GM19395 (cell line): Measurements from ENCODE around the gene RASIP1.
"Not testable (repeated sequence)": the region's sequence is repeated elsewhere in the genome, so short reads cannot be mapped to it uniquely, and the experiment has no call there.

Experiments
- ATAC-seq: cut with Tn5 transposase; IDR thresholded peaks from one replicate; pipeline ENCODE4 v1.9.1; 2021; ENCODE audit warnings: mild to moderate bottlenecking, moderate library complexity; ENCODE audit not compliant: unreplicated experiment

RASIP1 gene

GRCh38 chr19:48713041-48713863 is 27.2 kb downstream of the RASIP1 start:
- ATAC-seq = no peak

GRCh38 chr19:48711106-48711662 is 29.2 kb downstream of the RASIP1 start:
- ATAC-seq = no peak

- no peak for ATAC-seq
These were observed 31.9 kb downstream of the RASIP1 start for GRCh38 chr19:48708471-48708870.

- no peak for ATAC-seq
These were observed 35.0 kb downstream of the RASIP1 start for GRCh38 chr19:48705431-48705830.

GRCh38 chr19:48703316-48703715 is 37.1 kb downstream of the RASIP1 start:
- no peak for ATAC-seq

- no peak for ATAC-seq
These were observed 37.7 kb downstream of the RASIP1 start for GRCh38 chr19:48702701-48703100.

GRCh38 chr19:48698046-48698445 is 42.4 kb downstream of the RASIP1 start:
- no peak for ATAC-seq

- ATAC-seq = no peak
These were observed 43.9 kb downstream of the RASIP1 start for GRCh38 chr19:48696353-48697010.

GRCh38 chr19:48695743-48696352 is 44.6 kb downstream of the RASIP1 start, which contains the start of gene FUT2:
Gene FUT2, plus strand, starts transcription at chr19:48695971. Its CDS starts 6,986 bp downstream, at chr19:48702957.
- ATAC-seq = no peak

- ATAC-seq = not testable (repeated sequence)
These were observed 46.8 kb downstream of the RASIP1 start for GRCh38 chr19:48693629-48694028.

GRCh38 chr19:48689449-48689848 is 51.0 kb downstream of the RASIP1 start:
- no peak for ATAC-seq

GRCh38 chr19:48687776-48688175 is 52.6 kb downstream of the RASIP1 start:
- ATAC-seq = no peak

- ATAC-seq = not testable (repeated sequence)
These were observed 53.8 kb downstream of the RASIP1 start for GRCh38 chr19:48686637-48687036.

GRCh38 chr19:48686088-48686487 is 54.3 kb downstream of the RASIP1 start:
- no peak for ATAC-seq

GRCh38 chr19:48685583-48685982 is 54.8 kb downstream of the RASIP1 start:
- ATAC-seq = no peak

- ATAC-seq = no peak
These were observed 57.1 kb downstream of the RASIP1 start for GRCh38 chr19:48683349-48683748.

GRCh38 chr19:48681127-48681470 is 59.3 kb downstream of the RASIP1 start:
- ATAC-seq = no peak

GRCh38 chr19:48680436-48681126 is 59.8 kb downstream of the RASIP1 start:
- ATAC-seq = no peak

GRCh38 chr19:48680006-48680405 is 60.4 kb downstream of the RASIP1 start:
- not testable (repeated sequence) for ATAC-seq

GRCh38 chr19:48678201-48678600 is 62.2 kb downstream of the RASIP1 start:
- ATAC-seq = no peak

GRCh38 chr19:48676887-48677286 is 63.5 kb downstream of the RASIP1 start:
- no peak for ATAC-seq
